HS-5 (cell line): ENCODE results near the gene B3GALT2.

Experiments
- DNase-seq: peaks from one replicate; pipeline ENCODE4 v3.0.0-alpha.2; 2012; ENCODE audit warnings: low read depth

B3GALT2 gene

GRCh38 chr1:193183019-193183627 lies 3.3 kb downstream of the B3GALT2 start:
- peak; percentile 29 for DNase-seq

- no peak for DNase-seq
Observed at GRCh38 chr1:193181985-193182384, 4.4 kb downstream of the B3GALT2 start.

- DNase-seq, result no peak
Observed at GRCh38 chr1:193181536-193181935, 4.9 kb downstream of the B3GALT2 start.

- no peak for DNase-seq
Observed at GRCh38 chr1:193179094-193179493, 7.3 kb downstream of the B3GALT2 start.

- DNase-seq, result no peak
Observed at GRCh38 chr1:193176788-193177187, 9.6 kb downstream of the B3GALT2 start.

GRCh38 chr1:193176113-193176512 lies 10.3 kb downstream of the B3GALT2 start:
- no peak for DNase-seq

- no peak for DNase-seq
Observed at GRCh38 chr1:193157360-193157759, 29.1 kb downstream of the B3GALT2 start.

GRCh38 chr1:193156822-193157142 lies 29.6 kb downstream of the B3GALT2 start:
- no peak for DNase-seq

- no peak for DNase-seq
Observed at GRCh38 chr1:193156117-193156821, 30.1 kb downstream of the B3GALT2 start.

- no peak for DNase-seq
Observed at GRCh38 chr1:193144999-193145398, 41.4 kb downstream of the B3GALT2 start.

GRCh38 chr1:193144361-193144938 lies 42.0 kb downstream of the B3GALT2 start:
- DNase-seq, result no peak

- DNase-seq, result no peak
Observed at GRCh38 chr1:193143285-193143684, 43.1 kb downstream of the B3GALT2 start.

- no peak for DNase-seq
Observed at GRCh38 chr1:193142409-193142808, 44.0 kb downstream of the B3GALT2 start.

- DNase-seq, result no peak
Observed at GRCh38 chr1:193141804-193142203, 44.6 kb downstream of the B3GALT2 start.

GRCh38 chr1:193140254-193140653 lies 46.2 kb downstream of the B3GALT2 start:
- DNase-seq, result no peak

GRCh38 chr1:193131266-193131860 lies 55.0 kb downstream of the B3GALT2 start:
- no peak for DNase-seq
